OCI-LY7 (cell line): ENCODE results near the gene ABHD1. TPM values are rescaled to one million over a fixed set of nuclear protein-coding genes. Genes with fewer than 3 reads are reported as not detected.

Experiments used
- BruUV-seq: library from RNA; stranded (reverse); fragments of 400-500 nt; replicated peaks from 2 replicates; lab custom pipeline; 2021; lab: Mats Ljungman, UMichigan
- CTCF ChIA-PET: fragments of 300-600 bp; sonication (Branson Sonifier 250); formaldehyde crosslinking; loops from one replicate; lab custom pipeline; 2022; ENCODE audit warnings: antibody characterized with exemption; ENCODE audit not compliant: unreplicated experiment; lab: Charles Lee
- POLR2A ChIA-PET: fragments of 300-600 bp; sonication (Branson Sonifier 250); formaldehyde crosslinking; loops from one replicate; lab custom pipeline; 2022; ENCODE audit warnings: antibody characterized with exemption; lab: Charles Lee
- DNase-seq: peaks from one replicate; pipeline ENCODE4 v3.0.0-alpha.2; 2015; ENCODE audit warnings: low spot score
- H2AFZ ChIP-seq: fragments of 200-600 bp; sonication (generic), shearing (Covaris generic); 2 replicates; pipeline ENCODE4 v1.6.1; 2014; ENCODE audit warnings: mild to moderate bottlenecking, antibody characterized with exemption, low read length, moderate library complexity
- H3K27ac ChIP-seq: fragments of 200-600 bp; sonication (generic); 2 replicates; pipeline ENCODE4 v1.5.1; 2014; ENCODE audit warnings: mixed run types, low read depth, mild to moderate bottlenecking, moderate library complexity, low read length, inconsistent platforms; ENCODE audit not compliant: poor library complexity, severe bottlenecking
- H3K36me3 ChIP-seq: fragments of 200-600 bp; sonication (generic); 2 replicates; pipeline ENCODE4 v1.6.1; 2014; ENCODE audit warnings: mild to moderate bottlenecking, antibody characterized with exemption, low read length, moderate library complexity, mixed read lengths; ENCODE audit not compliant: insufficient read depth
- H3K4me1 ChIP-seq: fragments of 200-600 bp; sonication (generic); 2 replicates; pipeline ENCODE4 v1.5.1; 2014; ENCODE audit warnings: mild to moderate bottlenecking, low read length; ENCODE audit not compliant: insufficient read depth, poor library complexity, severe bottlenecking
- H3K4me2 ChIP-seq: fragments of 200-600 bp; sonication (generic); 2 replicates; pipeline ENCODE4 v1.6.1; 2014; ENCODE audit warnings: mild to moderate bottlenecking, low read length
- H3K4me3 ChIP-seq: fragments of 200-600 bp; sonication (generic); 2 replicates; pipeline ENCODE4 v1.5.1; 2014; ENCODE audit warnings: mild to moderate bottlenecking, low read depth, low read length; ENCODE audit not compliant: poor library complexity, severe bottlenecking
- H3K79me2 ChIP-seq: fragments of 200-600 bp; sonication (generic); 2 replicates; pipeline ENCODE4 v1.6.1; 2016; ENCODE audit warnings: low read depth, mild to moderate bottlenecking, low read length, moderate library complexity, mixed read lengths; ENCODE audit not compliant: insufficient read depth
- H3K9me2 ChIP-seq: fragments of 200-600 bp; sonication (generic); 2 replicates; pipeline ENCODE4 v1.6.1; 2016; ENCODE audit warnings: mild to moderate bottlenecking, low read length, mixed read lengths; ENCODE audit not compliant: insufficient read depth
- H3K9me3 ChIP-seq: fragments of 200-600 bp; sonication (generic); 2 replicates; pipeline ENCODE4 v1.6.1; 2014; ENCODE audit warnings: mild to moderate bottlenecking, mixed run types, low read length, mixed read lengths
- H4K20me1 ChIP-seq: fragments of 200-600 bp; sonication (generic); 2 replicates; pipeline ENCODE4 v1.6.1; 2014; ENCODE audit warnings: mild to moderate bottlenecking, antibody characterized with exemption, low read length, moderate library complexity, mixed read lengths; ENCODE audit not compliant: insufficient read depth
- EZH2phosphoT487 ChIP-seq: fragments of 200-600 bp; sonication (generic); IDR thresholded peaks from 2 replicates; pipeline ENCODE4 v1.6.1; 2018; ENCODE audit warnings: low read depth, borderline replicate concordance, mild to moderate bottlenecking, mixed run types, antibody characterized with exemption, low read length, moderate library complexity, mixed read lengths
- intact Hi-C: fragments of 100-400 bp; cut with micrococcal nuclease; formaldehyde crosslinking; loops from one replicate; pipeline ENCODE4 v1.10.0; 2022; ENCODE audit not compliant: unreplicated experiment
- total RNA-seq, 2 experiments: library from RNA; depleted of rRNA in 1 of 2; stranded (reverse); fragments of >200 nt in 1 of 2; shearing (Covaris generic) in 1 of 2; gene quantifications; 2 replicates each; pipeline ENCODE4 v1.2.3, GENCODE V29; 2014 to 2022
- TF ChIP-seq, protein P1 (sequence below): fragments of 200-600 bp; sonication (generic); conservative IDR thresholded peaks from 2 replicates; pipeline ENCODE4 v1.5.1; 2014; ENCODE audit warnings: mild to moderate bottlenecking, antibody characterized with exemption, low read length, moderate library complexity, mixed read lengths

Gene ABHD1
- total RNA-seq, 2 experiments from 2014 or later = not detected

DNA sequence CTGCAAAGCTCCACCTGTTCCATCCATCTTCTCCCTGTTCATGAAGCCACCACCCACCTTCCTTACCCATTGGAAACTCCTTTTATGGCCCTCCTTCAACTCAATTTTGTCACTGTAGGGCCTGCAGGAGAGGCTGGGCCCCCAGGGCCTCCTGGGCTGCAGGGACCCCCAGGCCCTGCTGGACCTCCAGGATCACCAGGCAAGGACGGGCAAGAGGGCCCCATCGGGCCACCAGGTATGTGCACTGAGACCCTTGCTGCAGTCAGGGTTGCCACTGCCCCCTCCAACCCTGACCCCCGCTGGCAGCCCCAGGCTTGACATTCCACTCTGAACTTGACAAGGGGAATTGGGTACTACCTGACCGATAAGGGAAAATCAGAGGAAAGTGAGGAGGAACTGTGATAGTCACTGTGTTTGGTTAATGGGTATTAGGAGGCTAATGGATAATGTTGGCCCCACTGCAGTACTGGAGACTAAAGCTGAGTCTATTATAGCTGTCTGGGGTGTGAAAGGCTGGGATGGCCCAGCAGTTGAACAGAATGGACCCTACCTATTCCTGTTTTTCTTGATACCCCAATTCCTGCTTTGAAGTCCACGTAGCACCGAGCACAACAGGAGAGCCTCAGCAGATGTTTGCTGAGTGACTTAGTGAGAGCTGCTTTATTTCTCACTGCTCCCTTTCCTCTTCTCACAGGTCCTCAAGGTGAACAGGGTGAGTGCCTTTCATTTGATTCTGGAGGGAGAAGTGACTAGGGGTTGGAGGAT is 39.1 kb upstream of the ABHD1 start:
- no peak for DNase-seq
- Histone ChIP-seq H3K4me3 (no peak overlapping the region), H3K4me2 (no peak overlapping the region), H3K9me3 (no peaks in the 10 kb centered on the region), H3K27ac (no peak overlapping the region), H3K79me2 (no peaks in the 10 kb centered on the region), H3K36me3 (no peaks in the 10 kb centered on the region), H3K4me1 (peaks cover 58% of the 10 kb centered on the region), H2AFZ (no peak overlapping the region), H3K9me2 (no peaks in the 10 kb centered on the region), H4K20me1 (no peaks in the 10 kb centered on the region)
- intact Hi-C loops = no loop called here
- TF ChIP-seq, protein P1, sequence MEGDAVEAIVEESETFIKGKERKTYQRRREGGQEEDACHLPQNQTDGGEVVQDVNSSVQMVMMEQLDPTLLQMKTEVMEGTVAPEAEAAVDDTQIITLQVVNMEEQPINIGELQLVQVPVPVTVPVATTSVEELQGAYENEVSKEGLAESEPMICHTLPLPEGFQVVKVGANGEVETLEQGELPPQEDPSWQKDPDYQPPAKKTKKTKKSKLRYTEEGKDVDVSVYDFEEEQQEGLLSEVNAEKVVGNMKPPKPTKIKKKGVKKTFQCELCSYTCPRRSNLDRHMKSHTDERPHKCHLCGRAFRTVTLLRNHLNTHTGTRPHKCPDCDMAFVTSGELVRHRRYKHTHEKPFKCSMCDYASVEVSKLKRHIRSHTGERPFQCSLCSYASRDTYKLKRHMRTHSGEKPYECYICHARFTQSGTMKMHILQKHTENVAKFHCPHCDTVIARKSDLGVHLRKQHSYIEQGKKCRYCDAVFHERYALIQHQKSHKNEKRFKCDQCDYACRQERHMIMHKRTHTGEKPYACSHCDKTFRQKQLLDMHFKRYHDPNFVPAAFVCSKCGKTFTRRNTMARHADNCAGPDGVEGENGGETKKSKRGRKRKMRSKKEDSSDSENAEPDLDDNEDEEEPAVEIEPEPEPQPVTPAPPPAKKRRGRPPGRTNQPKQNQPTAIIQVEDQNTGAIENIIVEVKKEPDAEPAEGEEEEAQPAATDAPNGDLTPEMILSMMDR = no peak
- TF ChIP-seq EZH2phosphoT487 = no peak
- ChIA-PET CTCF (interaction anchor here (0.9 kb wide), 1 partner anchor 12 kb away, joined by 3 read pairs; no protein-coding TSS in a partner anchor), POLR2A (interaction anchor here (0.7 to 1.7 kb wide), 2 partner anchors 30 to 34 kb away, joined by 3 read pairs; no protein-coding TSS in a partner anchor)
- TSS peak; percentile 67 for BruUV-seq

DNA sequence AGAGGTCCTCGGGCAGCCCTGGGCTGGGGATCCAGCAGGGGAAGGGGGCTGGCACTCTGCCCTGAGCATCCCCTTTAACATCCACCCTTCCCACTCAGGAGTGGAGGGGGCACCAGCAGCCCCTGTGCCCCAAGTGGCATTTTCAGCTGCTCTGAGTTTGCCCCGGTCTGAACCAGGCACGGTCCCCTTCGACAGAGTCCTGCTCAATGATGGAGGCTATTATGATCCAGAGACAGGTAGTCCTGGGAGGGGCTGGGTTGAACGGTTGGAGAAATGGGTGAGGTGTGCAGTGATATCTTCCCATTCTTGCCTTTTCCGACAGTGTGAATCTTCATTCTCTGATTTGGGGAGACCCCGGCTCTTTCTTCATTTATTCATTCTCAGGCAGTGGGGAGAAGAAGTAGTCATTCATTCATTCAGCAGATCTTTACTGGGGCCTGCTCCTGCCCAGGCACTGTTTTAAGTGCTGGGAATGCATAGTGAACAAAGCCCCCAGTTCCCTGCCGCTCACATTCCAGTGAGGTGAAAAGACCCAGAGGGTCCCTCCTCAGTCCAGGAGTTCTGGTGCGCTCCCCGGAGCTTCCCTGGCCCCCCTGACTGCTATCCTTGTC is 38.4 kb upstream of the ABHD1 start:
- ChIA-PET POLR2A (interaction anchor here (1.1 to 1.7 kb wide), 2 partner anchors 35 to 42 kb away, joined by 3 read pairs; no protein-coding TSS in a partner anchor), CTCF (interaction anchor here (0.6 kb wide), 1 partner anchor 166 kb away, joined by 4 read pairs; no protein-coding TSS in a partner anchor)
- Histone ChIP-seq H3K79me2 (no peaks in the 10 kb centered on the region), H3K36me3 (no peaks in the 10 kb centered on the region), H2AFZ (no peak overlapping the region), H3K27ac (no peak overlapping the region), H3K4me3 (peak overlapping the region; percentile 73), H3K4me2 (peak overlapping the region; percentile 98), H3K9me2 (no peaks in the 10 kb centered on the region), H4K20me1 (no peaks in the 10 kb centered on the region), H3K4me1 (peaks cover 56% of the 10 kb centered on the region), H3K9me3 (no peaks in the 10 kb centered on the region)
- intact Hi-C loops = no loop called here
- TF ChIP-seq, protein P1 = no peak
- TF ChIP-seq EZH2phosphoT487 = no peak
- DNase-seq = no peak
- BruUV-seq = no TSS peak
